ENCODE data around the gene TMED6. TPM values are rescaled to one million over a fixed set of nuclear protein-coding genes. Genes with fewer than 3 reads are reported as not detected.

The TMED6 gene
- total RNA-seq, 4 donors from 2014 or later = not detected

DNA sequence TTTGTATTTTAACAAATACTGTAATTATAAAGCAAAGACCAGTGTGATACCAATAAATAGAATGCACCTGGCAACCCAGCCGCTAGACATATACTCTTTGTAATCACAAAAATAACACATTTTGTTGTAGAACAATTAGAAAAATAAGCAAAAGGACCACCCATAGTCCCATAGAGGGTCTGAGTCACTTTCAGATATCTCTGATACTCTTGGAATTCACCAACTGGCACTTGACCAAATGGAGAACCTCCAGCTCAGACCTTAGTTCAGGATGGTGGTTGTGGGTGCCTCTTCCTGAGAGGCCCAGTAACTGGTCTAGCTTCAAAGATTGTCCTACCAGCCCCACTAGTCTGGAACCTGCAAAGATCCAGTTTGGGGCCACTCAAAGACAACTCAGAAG, 35.0 kb upstream of the TMED6 start:
- TF ChIP-seq, protein P1, sequence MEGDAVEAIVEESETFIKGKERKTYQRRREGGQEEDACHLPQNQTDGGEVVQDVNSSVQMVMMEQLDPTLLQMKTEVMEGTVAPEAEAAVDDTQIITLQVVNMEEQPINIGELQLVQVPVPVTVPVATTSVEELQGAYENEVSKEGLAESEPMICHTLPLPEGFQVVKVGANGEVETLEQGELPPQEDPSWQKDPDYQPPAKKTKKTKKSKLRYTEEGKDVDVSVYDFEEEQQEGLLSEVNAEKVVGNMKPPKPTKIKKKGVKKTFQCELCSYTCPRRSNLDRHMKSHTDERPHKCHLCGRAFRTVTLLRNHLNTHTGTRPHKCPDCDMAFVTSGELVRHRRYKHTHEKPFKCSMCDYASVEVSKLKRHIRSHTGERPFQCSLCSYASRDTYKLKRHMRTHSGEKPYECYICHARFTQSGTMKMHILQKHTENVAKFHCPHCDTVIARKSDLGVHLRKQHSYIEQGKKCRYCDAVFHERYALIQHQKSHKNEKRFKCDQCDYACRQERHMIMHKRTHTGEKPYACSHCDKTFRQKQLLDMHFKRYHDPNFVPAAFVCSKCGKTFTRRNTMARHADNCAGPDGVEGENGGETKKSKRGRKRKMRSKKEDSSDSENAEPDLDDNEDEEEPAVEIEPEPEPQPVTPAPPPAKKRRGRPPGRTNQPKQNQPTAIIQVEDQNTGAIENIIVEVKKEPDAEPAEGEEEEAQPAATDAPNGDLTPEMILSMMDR (IDR thresholded peaks at IDR 0.05) = no peak
- no peak for DNase-seq (ENCODE audit: low spot score)
- ATAC-seq (ENCODE audit: low FRiP score) = no peak

DNA sequence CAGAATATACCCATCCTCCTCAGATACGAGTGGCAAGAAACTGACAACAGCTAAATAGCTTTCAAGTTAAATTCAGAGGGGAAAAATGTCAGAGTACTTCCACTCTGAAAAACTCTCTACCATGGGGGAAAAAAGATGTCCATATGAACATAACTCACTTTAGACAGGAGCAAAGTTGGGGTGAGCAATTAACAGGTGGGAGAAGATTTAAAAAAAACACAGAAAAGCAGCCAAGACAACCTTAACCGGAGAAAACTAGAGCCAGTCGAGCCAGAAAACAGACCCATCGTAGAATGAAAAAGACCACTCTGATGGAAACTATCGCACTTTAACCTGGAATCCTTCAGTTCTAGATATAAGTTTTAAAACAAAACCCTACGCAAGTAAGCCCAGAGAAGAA, 33.4 kb upstream of the TMED6 start:
- TF ChIP-seq, protein P1 (IDR thresholded peaks at IDR 0.05) = no peak
- DNase-seq (ENCODE audit: low spot score) (no peak), ATAC-seq (ENCODE audit: low FRiP score) (no peak)

DNA sequence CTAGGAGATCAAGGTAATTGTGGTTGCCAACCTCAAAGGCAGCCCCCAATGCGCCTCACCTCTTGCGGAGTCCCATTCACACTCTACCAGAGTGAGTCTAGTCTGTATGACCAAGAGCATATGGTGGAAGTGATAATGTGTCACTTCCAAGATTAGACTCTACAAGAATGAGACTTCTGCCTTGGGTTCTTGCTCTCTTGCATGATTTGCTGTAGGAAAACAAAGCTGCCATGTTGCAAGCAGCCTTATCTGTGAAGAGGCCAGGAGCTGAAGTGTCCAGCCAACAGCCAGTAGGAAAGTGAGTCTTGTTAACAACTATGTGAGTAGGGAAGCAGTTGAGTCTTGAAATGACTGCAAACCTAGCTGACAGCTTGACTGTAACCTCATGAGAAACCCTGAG, 30.8 kb upstream of the TMED6 start:
- ATAC-seq (ENCODE audit: low FRiP score) (no peak), DNase-seq (ENCODE audit: low spot score) (no peak)
- TF ChIP-seq, protein P1 (IDR thresholded peaks at IDR 0.05) = no peak

DNA sequence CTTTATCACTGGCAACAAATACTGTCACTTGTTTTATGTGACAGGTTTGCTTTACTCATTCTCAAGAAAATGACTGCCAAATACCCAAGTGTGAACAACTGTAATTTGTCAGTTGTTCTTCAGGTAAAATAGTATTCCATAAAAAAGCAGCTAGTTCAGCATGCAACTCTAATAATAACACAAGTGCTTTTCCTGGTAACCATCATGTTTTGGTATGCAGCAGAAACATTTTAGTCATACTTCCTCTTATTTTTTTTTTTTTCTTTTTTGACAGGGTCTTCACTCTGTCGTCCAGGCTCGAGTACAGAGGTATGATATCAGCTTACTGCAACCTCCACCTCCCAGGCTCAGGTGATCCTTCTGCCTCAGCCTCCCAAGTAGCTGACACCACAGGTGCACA, 29.6 kb upstream of the TMED6 start:
- DNase-seq (ENCODE audit: low spot score) (no peak), ATAC-seq (ENCODE audit: low FRiP score) (no peak)
- TF ChIP-seq, protein P1 (IDR thresholded peaks at IDR 0.05) = no peak

DNA sequence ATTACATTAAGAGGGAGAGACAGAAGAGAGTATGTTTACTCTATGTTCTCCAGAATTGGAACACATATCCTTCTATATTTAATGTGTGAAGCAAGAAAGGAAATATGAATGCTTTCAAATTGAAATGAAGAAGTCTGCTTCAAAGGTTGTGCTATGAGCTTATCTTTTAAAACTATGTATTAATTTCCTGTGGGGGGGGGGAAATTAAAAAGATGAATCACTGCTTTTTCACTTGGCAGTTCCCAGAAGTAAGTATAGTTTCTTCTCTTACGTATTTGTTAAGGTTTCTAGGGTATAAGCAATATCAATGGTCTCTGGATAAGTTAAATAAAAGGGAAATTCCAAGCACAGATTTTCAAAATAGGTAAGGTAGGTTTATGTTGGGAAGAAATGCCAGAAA, 27.2 kb upstream of the TMED6 start:
- DNase-seq (ENCODE audit: low spot score) (no peak), ATAC-seq (ENCODE audit: low FRiP score) (no peak)
- TF ChIP-seq, protein P1 (IDR thresholded peaks at IDR 0.05) = no peak

DNA sequence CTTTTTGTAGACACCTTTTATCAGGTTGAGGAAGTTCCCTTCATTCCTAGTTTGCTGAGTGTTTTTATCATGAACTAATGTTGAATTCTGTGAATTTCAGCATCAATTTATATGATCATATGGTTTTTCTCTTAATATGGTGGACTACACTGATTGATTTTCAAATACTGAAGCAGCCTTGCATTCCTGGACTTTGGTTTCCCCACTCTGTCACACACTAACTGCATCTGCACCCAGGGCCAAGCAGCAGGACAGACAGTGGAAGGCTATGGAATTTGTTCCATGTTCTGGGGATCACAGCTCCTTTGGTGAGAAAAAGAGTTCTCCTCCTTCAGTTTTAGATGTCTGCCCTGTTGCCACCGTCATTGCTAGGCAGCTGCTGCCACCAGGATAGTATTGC, 26.4 kb upstream of the TMED6 start:
- TF ChIP-seq, protein P1 (IDR thresholded peaks at IDR 0.05) = no peak
- DNase-seq (ENCODE audit: low spot score) (no peak), ATAC-seq (ENCODE audit: low FRiP score) (no peak)

DNA sequence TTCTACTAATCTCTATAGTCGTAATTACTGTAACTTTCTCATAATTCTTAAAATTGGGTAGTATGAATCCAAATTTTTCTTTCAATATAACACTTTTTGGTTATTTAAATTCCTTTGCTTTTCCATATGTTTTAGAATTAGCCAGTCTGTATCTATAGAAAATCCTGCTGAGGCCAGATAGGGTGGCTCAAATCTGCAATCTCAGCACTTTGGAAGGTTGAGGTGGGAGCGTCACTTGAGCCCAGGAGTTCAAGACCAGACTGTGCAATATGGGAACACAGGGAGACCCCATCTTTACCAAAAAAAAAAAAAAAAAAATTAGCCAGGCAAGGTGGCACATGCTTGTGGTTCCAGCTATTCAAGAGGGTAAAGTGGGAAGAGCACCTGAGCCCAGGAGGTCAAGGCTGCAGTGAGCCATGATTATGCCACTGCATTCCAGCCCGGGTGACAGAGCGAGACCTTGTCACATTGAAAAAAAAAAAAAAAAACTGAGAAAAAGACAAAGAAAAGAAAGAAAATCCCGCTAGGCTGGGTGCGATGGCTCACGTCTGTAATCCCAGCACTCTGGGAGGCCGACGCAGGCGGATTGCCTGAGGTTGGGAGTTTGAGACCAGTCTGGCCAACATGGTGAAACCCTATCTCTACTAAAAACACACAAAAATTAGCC, 24.9 kb upstream of the TMED6 start:
- DNase-seq (ENCODE audit: low spot score) (no peak), ATAC-seq (ENCODE audit: low FRiP score) (no peak)
- TF ChIP-seq, protein P1 (IDR thresholded peaks at IDR 0.05) = no peak
